ENCODE measurements around the gene MANEA.

The MANEA gene

GRCh38 chr6:95587989-95588388 is 10.7 kb downstream of the MANEA start:
- DNase-seq (ENCODE audit: low read depth in 3 of 3), result no peak

GRCh38 chr6:95589067-95589466 is 11.7 kb downstream of the MANEA start:
- no peak for DNase-seq (ENCODE audit: low read depth in 3 of 3)

- no peak for DNase-seq (ENCODE audit: low read depth in 3 of 3)
Measured at GRCh38 chr6:95589826-95590570, 12.7 kb downstream of the MANEA start.

GRCh38 chr6:95593025-95593424 is 15.7 kb downstream of the MANEA start:
- DNase-seq (ENCODE audit: low read depth in 3 of 3), result no peak

GRCh38 chr6:95596021-95596420 is 18.7 kb downstream of the MANEA start:
- DNase-seq (ENCODE audit: low read depth in 3 of 3), result no peak

- DNase-seq (ENCODE audit: low read depth in 3 of 3), result no peak
Measured at GRCh38 chr6:95599706-95600105, 22.4 kb downstream of the MANEA start.

GRCh38 chr6:95601133-95601532 is 23.8 kb downstream of the MANEA start:
- no peak for DNase-seq (ENCODE audit: low read depth in 3 of 3)

- DNase-seq (ENCODE audit: low read depth in 3 of 3), result no peak
Measured at GRCh38 chr6:95614094-95614493, 36.8 kb downstream of the MANEA start.

- no peak for DNase-seq (ENCODE audit: low read depth in 3 of 3)
Measured at GRCh38 chr6:95629551-95629950, 52.2 kb downstream of the MANEA start.

GRCh38 chr6:95636552-95637431 is 59.5 kb downstream of the MANEA start:
- no peak for DNase-seq (ENCODE audit: low read depth in 3 of 3)

GRCh38 chr6:95648636-95649035 is 71.3 kb downstream of the MANEA start:
- no peak for DNase-seq (ENCODE audit: low read depth in 3 of 3)

GRCh38 chr6:95649451-95649850 is 72.1 kb downstream of the MANEA start:
- no peak for DNase-seq (ENCODE audit: low read depth in 3 of 3)

GRCh38 chr6:95654176-95654575 is 76.8 kb downstream of the MANEA start:
- DNase-seq (ENCODE audit: low read depth in 3 of 3), result no peak

- no peak for DNase-seq (ENCODE audit: low read depth in 3 of 3)
Measured at GRCh38 chr6:95658886-95659285, 81.6 kb downstream of the MANEA start.
